ENCODE data around the gene SHISA8.
"Not testable (repeated sequence)": the region's sequence is repeated elsewhere in the genome, so short reads cannot be mapped to it uniquely, and the experiment has no call there.

SHISA8 gene

GRCh38 chr22:41949297-41949965 is 34.6 kb upstream of the SHISA8 start:
- DNase-seq (ENCODE audit: low read depth), result no peak
- no peak overlapping the region for H3K4me3 ChIP-seq (ENCODE audit: low read length)
- no peak for TF ChIP-seq CTCF (conservative IDR thresholded peaks at IDR 0.05; ENCODE audit: low read length)

DNA sequence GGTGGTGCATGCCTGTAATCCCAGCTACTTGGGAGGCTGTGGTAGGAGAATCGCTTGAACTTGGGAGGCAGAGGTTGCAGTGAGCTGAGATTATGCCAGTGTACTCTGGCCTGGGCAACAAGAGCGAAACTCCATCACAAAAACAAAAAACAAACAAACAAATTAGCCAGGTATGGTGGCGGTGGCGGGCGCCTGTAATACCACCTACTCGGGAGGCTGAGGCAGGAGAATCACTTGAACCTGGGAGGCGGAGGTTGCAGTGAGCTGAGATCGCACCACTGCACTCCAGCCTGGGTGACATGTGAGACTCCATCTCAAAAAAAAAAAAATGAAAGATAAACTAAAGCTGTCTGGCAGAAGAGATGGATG is 34.0 kb upstream of the SHISA8 start:
- DNase-seq (ENCODE audit: low read depth), result not testable (repeated sequence)

GRCh38 chr22:41948142-41948541 is 33.3 kb upstream of the SHISA8 start:
- no peak for DNase-seq (ENCODE audit: low read depth)
- TF ChIP-seq CTCF (conservative IDR thresholded peaks at IDR 0.05; ENCODE audit: low read length), result no peak
- H3K4me3 ChIP-seq (ENCODE audit: low read length), result no peak overlapping the region

More for the DNA sequence above, 34.0 kb upstream of the SHISA8 start:
- H3K4me3 ChIP-seq (ENCODE audit: low read length), result not testable (repeated sequence)

DNA sequence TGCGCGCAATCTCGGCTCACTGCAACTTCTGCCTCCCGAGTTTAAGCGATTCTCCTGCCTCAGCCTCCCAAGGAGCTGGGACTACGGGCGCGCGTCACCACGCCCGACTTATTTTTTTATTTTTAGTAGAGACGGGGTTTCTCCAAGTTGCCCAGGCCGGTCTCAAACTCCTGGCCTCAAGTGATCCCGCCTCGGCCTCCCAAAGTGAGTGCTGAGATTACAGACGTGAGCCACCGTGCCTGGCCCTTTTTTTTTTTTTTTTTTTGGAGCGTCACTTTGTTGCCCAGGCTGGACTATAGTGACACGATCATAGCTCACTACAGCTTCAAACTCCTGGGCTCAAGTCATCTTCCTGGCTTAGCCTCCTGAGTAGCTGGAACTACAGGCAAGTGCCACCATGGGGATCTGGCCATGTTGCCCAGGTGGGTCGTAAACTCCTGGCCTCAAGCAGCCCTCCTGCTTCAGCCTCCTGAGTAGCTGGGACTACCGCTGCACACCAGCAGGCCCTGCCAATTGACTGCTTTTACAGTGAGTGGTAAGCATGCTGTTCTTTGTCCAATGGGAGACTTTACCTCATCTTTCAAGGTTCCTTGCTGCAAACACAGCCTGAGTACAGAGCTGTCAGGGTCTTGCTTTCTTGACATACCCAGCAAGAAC is 32.7 kb upstream of the SHISA8 start:
- peak overlapping the region; percentile 91 for H3K4me3 ChIP-seq (ENCODE audit: low read length)
- DNase-seq (ENCODE audit: low read depth), result no peak
- TF ChIP-seq CTCF (conservative IDR thresholded peaks at IDR 0.05; ENCODE audit: low read length), result no peak

DNA sequence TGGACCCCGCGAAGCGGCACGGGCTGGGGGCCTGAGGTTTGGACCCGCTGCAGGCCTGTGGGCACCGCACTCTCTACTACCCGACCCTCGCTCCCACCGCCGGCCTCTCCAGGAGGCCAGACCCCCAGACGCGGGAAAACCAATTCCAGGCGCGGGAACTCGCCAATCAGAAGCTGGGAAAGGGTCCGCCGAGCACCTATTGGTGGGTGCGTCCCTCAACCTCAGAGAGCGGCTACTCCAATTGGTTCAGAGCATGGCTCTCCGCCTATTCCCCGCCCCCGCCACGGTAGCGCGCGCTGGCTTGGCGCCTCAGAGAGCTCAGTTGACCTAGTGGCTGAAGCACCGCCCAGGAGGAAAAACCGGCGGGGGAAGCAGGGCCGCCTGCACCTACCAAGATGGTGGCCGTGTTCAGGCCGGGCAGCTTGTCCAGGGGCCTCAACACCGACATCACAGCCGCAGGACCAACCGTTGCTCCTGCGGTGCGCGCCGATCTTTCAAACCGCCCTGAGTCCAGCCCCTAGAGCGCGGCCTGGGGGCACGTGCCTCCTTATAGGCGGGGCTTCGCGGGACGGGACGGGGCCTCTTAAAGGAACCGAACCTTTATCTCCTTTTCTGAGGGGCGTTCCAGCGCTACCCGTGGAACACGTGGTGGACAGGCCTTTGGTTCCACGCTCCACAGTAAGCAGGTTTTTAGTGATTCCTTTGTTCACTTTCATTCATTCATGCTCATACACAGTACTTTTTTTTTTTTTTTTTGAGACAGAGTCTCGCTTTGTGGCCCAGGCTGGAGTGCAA is 32.0 kb upstream of the SHISA8 start, which contains the start of gene CENPM:
TSS of gene CENPM (minus strand) at position 524 of the 795 bp plus-strand sequence. CDS start at position 448, 76 bp downstream.
- DNase-seq (ENCODE audit: low read depth), result peak; percentile 88
- H3K4me3 ChIP-seq (ENCODE audit: low read length), result peak within 1 kb of the TSS; percentile 91
- TF ChIP-seq CTCF (conservative IDR thresholded peaks at IDR 0.05; ENCODE audit: low read length), result no peak

DNA sequence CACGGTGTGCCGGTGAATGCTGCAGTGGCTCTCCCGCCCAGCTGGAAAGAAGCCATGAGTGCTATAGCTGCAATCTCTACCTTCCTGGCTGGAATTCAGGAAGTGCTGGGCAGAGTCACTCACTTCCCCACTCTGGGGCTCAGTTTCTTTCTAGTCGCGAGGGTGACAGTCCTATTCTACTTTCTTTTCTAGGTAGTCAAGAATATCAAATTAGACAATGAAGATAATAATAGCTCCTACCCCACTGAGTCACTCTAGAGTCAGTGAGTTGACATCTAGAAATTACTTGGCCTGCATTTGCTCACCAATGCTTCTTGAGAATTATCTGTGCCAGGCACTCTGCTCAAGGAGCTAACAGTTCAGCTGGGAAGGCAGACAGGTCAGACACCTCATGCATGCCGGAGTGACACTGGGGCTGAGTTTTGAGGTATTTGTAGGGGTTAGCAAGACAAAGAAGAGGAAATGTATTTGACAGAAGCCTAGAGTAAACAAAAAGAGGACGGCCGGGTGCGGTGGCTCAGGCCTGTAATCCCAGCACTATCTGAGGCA is 28.9 kb upstream of the SHISA8 start:
- no peak for TF ChIP-seq CTCF (conservative IDR thresholded peaks at IDR 0.05; ENCODE audit: low read length)
- DNase-seq (ENCODE audit: low read depth), result no peak
- no peak overlapping the region for H3K4me3 ChIP-seq (ENCODE audit: low read length)
